Measurements from ENCODE around the gene SLC5A2.
"Not testable (repeated sequence)": the region's sequence is repeated elsewhere in the genome, so short reads cannot be mapped to it uniquely, and the experiment has no call there.

Gene SLC5A2

DNA sequence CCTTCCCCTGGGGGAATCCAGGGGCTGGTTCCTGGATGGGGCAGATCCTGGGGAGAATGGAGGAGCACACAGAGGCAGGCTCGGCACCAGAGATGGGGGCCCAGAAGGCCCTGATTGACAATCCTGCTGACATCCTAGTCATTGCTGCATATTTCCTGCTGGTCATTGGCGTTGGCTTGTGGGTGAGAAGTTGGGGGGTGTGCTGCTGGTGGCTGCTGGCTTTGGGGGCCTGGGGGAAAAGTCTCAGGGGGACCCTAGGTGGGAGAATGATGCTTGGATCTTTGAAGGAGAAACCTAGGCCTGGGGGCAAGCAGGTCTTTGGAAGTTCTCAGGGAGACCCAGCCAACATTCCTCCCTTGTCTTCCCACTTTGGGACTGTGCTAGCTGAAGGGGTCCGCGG is at the start of gene SLC5A2:
SLC5A2 (plus strand) TSS at position 43 of the 400 bp plus-strand sequence; CDS start at position 57, 14 bp downstream.
- DNase-seq = no peak

DNA sequence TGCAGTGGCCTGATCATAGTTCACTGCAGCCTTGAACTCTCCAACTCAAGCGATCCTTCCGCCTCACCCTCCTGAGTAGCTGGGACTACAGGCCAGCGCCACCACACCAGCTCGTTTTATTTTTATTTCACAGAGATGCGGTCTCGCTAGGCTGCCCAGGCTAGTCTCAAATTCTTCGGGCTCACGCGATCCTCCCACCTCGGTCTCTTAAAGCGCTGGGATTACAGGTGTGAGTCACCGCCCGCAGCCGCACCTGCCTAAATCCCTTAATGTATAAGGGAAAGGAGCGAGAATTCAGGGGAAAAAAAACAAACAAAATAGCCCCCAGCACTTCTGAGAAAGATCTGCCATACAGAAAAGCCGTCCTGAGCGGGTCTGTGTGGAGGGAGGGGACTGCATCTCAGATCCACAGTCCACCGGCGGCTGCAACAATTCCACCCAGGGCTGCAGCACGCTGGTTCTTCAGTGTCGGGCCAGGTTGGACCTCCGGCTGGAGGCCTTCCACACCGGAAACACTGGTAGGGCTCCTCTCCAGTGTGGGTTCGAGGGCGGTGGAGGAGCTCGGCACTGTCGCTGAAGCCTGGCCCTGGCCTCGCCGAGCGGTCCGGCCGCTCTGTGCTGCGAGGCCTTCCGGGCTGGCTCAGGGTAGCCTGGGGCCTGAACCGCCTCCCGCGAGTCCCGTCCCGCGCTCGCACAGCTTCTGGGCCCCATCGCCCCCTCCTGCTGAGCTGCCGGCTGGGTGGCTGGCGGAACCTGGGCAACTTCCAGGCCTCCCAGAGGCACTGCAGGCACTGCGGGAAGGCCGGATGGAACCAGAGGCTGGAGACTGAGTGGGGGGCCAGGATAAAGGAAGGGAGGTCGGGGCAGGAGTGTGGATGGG is 47.3 kb upstream of the SLC5A2 start:
- DNase-seq = no peak

DNA sequence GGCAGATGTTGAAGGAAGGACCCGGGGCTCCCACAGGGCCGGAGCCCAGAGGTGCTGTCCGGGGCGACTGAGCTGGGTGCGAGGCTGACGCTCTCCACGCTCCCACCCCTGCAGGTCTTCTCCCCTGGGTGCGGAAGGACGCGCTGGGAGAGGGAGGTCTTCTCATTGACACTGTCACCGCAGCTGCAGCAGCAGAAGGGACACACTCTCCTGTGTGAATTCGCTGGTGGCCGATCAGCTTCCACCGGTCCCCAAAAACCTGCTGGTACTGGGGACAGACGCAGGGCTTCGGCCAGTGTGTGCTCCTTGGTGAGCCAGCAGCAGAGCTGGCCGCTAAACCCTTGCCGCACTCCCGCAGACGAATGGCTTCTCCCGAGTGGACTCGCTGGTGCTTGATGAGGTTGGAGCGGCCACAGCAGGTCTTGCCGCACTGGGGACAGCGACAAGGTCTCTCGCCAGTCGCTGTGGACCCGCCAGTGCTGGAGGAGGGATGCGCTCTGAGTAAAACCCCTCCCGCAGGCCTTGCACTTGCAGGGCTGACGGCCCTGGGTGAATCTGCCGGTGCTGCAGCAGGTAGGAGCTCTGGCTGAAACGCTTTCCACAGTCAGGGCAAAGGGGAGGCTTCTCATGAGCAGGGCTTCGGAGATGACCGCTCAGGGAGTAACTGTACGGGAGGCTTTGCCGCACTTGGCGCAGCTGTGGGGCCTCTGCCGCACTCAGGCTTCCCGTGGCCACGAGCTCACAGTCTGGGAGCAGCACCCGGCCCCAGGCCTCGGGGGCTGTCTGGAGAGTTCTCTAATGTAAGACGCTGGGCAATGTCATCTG is 46.5 kb upstream of the SLC5A2 start:
- DNase-seq = no peak

DNA sequence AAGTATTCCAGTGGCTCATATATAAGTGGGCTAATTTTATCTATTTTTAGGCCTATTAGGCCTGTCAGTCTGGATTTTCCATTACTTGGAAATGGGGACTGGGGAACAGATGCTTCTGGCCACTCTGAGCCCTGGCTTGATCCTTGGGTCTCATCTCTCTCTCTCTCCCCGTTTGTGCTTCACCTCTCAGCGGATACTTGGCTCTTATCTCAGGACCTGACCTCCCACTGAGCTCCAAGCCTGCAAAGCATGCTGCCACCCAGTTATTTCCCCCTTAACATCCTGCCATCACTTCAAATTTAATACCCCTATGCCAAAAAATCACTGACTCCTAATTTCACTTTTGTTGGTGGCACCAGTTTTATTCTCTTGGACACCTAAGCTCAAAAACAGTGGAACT is 44.5 kb upstream of the SLC5A2 start:
- no peak for DNase-seq

GRCh38 chr16:31439023-31439422 is 43.9 kb upstream of the SLC5A2 start:
- DNase-seq = not testable (repeated sequence)

GRCh38 chr16:31439519-31439918 is 43.4 kb upstream of the SLC5A2 start:
- no peak for DNase-seq

DNA sequence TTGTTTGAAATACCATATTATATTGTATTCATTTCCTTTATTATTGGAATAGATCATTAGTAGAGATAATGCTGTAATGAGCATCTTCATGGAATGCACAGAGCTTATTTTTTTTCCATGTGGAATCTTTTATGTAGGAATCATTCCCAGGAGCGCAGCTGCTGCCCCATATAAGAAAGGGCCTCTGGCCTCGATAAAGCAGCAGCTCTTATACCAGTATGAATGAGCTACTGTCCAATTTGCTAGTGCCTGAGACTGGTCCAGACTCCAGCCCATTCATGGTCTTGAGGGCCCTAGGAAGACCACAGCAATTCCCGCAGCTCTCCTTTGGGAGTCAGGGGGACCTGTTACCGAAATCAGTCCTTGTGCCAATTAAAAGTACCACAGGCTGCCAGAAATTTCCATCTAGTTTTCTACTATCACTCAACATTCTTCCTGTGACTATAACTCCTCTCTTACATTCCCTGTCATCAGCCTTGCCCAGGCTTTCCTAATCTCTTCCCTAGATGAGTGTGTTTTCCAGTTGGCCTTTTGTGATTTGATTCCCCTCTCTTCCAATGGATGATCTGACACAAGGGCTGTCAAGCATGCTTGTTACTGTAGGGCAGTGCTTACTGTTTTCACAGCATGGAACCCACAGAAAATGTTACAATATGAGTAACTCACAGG is 42.3 kb upstream of the SLC5A2 start:
- DNase-seq = no peak

- DNase-seq = no peak
Measured at GRCh38 chr16:31441956-31442355, 41.0 kb upstream of the SLC5A2 start.

- not testable (repeated sequence) for DNase-seq
Measured at GRCh38 chr16:31445931-31446330, 37.0 kb upstream of the SLC5A2 start.

DNA sequence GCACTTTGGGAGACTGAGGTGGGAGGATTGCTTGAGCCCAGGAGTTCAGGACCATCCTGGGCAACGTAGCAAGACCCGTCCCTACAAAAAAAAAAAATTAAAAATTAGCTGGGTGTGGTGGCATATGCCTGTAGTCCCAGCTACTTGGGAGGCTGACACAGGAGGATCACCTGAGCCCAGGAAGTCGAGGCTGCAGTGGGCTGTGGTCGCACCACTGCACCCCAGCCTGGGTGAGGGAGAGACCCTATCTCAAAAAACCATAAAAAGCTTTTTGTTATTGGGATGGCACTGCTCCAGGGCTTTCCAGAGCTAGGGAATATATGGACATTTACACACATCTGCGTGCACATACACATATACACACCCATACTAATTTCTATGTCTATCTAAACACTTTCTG is 31.7 kb upstream of the SLC5A2 start:
- no peak for DNase-seq

GRCh38 chr16:31451681-31452351 is 31.1 kb upstream of the SLC5A2 start:
- no peak for DNase-seq

DNA sequence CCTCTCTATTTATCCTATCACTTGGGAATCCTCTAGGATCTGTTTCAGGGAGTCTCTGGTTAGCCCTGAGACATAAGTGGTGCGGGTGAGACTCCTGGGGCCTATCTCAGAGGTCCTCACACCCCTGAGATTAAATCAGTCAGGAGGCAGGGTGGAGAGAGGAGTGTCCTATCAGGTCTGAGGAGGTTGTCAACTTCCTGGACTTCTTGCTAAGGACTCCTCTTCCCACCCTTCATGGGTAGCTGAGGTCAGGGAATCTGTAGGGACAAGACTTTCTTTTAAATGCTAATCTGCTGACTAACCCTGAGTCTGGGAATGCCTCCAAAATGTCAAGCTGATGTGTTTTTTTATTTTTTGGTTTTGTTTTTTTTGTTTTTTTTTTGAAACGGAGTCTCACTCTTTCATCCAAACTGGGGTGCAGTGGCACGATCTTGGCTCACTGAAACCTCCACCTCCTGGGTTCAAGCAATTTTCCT is 30.3 kb upstream of the SLC5A2 start:
- DNase-seq = no peak

GRCh38 chr16:31453255-31454204 is 29.4 kb upstream of the SLC5A2 start:
- no peak for DNase-seq

DNA sequence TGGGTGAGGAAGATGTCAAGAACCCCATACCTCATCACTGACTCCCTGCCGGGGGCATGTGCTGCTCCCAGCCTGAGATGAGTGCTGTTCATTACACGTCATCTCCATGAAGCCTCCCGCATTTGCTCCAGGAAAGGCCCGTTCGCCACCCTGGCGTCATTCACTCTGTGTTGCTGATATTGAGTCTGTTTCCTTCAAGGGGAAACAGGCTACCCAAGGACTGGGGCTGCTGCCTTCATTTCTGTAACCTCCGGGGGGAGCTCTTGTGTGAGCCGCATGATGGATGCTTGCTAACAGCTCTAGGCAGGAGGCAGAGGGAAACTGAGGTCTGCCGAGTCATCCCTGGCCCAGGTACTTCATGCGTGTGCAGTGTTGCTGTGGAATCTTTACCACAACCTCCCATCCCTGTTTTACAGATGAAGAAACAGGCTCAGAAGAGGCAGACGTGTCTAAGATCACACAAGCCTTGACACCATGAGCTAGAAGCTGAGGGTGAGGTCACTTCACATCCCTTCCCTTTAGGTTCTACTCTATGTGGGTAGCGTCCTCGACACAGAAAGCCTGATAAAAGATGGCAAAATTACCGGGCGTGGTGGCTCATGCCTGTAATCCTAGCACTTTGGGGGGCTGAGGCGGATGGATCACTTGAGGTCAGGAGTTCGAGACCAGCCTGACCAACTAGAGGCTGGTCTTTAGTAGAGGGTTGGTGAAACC is 27.2 kb upstream of the SLC5A2 start:
- no peak for DNase-seq

DNA sequence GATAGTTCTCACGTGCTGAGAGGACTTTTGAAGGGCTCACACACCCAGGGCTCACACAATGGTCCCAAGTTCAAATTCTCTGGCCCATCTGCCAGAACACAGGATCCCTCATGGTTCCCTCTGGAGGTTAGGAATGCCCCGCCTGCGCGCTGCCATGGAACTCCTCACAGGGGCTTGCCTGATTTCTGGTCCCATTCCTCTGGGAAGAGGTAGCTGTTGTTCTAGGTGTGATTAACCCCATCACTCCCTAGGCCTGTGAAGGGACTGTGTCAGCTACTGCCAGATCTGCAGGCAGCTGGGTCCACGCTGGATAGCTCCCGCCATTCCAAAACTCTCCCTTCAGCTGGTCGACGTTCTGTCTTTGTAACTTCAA is 25.9 kb upstream of the SLC5A2 start:
- DNase-seq = no peak

DNA sequence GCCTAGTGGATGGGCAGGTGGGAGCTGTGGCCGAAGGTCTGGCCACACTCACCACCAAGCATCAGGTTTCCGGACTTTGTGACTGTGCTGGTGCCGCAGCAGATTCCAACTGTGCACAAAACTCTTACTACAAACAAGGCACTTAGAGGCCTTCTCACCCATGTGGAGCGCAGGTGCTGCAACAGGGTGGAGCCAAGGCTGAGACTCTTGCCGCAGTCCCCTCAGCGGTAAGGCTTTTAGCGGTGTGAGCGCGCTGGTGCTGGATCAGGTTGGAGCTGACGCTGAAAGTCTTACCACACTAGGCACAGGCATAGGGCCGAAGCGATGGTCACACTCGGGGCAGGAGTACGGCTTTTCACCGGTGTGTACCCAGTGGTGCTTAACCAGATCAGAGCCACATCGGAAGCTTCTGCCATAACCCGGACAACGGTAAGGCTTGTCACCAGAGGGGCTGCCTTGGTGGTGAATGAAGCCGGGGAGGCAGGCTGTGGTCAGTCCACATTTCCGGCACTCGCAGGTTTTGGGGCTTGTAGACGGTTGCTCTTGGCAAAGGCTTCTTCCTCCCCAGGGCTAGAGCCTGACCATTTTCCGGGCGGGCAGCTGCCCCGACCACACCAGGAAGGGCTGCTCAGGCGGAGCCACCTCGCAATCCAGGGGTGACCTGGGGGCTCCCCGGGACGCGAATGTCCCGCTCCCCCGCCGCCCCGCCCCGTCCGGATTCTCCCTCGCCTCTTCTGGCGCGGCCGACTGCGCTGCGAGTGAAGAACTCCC is 24.7 kb upstream of the SLC5A2 start:
- no peak for DNase-seq

GRCh38 chr16:31458844-31459686 is 23.9 kb upstream of the SLC5A2 start, which contains the start of gene ARMC5:
ARMC5 (plus strand) TSS chr16:31459501; CDS start chr16:31459525, 24 bp downstream.
- DNase-seq = peak; percentile 79 to 94

GRCh38 chr16:31459687-31460581 is 23.0 kb upstream of the SLC5A2 start:
- peak; percentile 89 to 93 for DNase-seq

Data from cerebellar nuclear complex (tissue), 1 donor.